K562 (cell line): ENCODE results near the gene HADHA. TPM values are rescaled to one million over a fixed set of nuclear protein-coding genes. Genes with fewer than 3 reads are reported as not detected.

Experiments used
- ATF1 ChIP-seq, 2 experiments: fragments of 450-650 bp in 1 of 2; IDR thresholded peaks; 2 replicates each; pipeline ENCODE4 v1.6.1; 2016; ENCODE audit warnings: missing compliant biosample characterization in 1 of 2, missing genetic modification characterization in 1 of 2
- CHD1 ChIP-seq: fragments of 200-600 bp; sonication (generic); IDR thresholded peaks from one replicate; pipeline ENCODE4 v1.6.1; 2012; ENCODE audit warnings: mild to moderate bottlenecking, moderate library complexity, low read length, inconsistent platforms
- E2F1 ChIP-seq: sonication (generic); formaldehyde crosslinking; IDR thresholded peaks from 2 replicates; pipeline ENCODE4 v1.8.1; 2023; ENCODE audit warnings: mild to moderate bottlenecking, missing genetic modification reagents, moderate library complexity
- GTF2B ChIP-seq: IDR thresholded peaks from 2 replicates; pipeline ENCODE4 v1.6.1; 2011; ENCODE audit not compliant: insufficient read length; ENCODE audit errors: extremely low read depth
- GTF2E2 ChIP-seq: fragments of 200-800 bp; sonication (Bioruptor generic); IDR thresholded peaks from 2 replicates; pipeline ENCODE4 v1.6.1; 2016; ENCODE audit warnings: missing genetic modification characterization, missing compliant biosample characterization
- HNRNPLL ChIP-seq: fragments of 200-400 bp; formaldehyde crosslinking; IDR thresholded peaks from 2 replicates; pipeline ENCODE4 v1.6.1; 2017; ENCODE audit warnings: low read length, low read depth, mild to moderate bottlenecking; ENCODE audit not compliant: poor library complexity, severe bottlenecking
- IRF2 ChIP-seq: sonication (generic); formaldehyde crosslinking; IDR thresholded peaks from 2 replicates; pipeline ENCODE4 v1.8.1; 2022; ENCODE audit warnings: mild to moderate bottlenecking, missing genetic modification reagents
- MLLT1 ChIP-seq, 2 experiments: fragments of 450-650 bp; IDR thresholded peaks; 2 replicates each; pipeline ENCODE4 v1.6.1; 2016
- RBM14 ChIP-seq: fragments of 200-400 bp; formaldehyde crosslinking; IDR thresholded peaks from 2 replicates; pipeline ENCODE4 v1.6.1; 2018; ENCODE audit warnings: low read depth, mild to moderate bottlenecking, low read length, moderate library complexity, borderline replicate concordance; ENCODE audit not compliant: insufficient read depth
- STAT6 ChIP-seq: sonication (generic); formaldehyde crosslinking; IDR thresholded peaks from 2 replicates; pipeline ENCODE4 v1.8.1; 2023; ENCODE audit warnings: mild to moderate bottlenecking, missing genetic modification reagents
- TCF3 ChIP-seq: sonication (generic); formaldehyde crosslinking; IDR thresholded peaks from 2 replicates; pipeline ENCODE4 v1.4.0; 2020; ENCODE audit warnings: mild to moderate bottlenecking, missing genetic modification reagents
- ZBTB7A ChIP-seq: IDR thresholded peaks from 2 replicates; pipeline ENCODE4 v1.6.1; 2011; ENCODE audit warnings: low read depth, mild to moderate bottlenecking, low read length, moderate library complexity, borderline replicate concordance; ENCODE audit not compliant: control insufficient read depth
- ZNF311 ChIP-seq: fragments of 250-450 bp; sonication (Bioruptor Pico); IDR thresholded peaks from 2 replicates; pipeline ENCODE4 v1.4.0; 2020; ENCODE audit warnings: mild to moderate bottlenecking, moderate library complexity
- ZNF696 ChIP-seq: fragments of 250-450 bp; sonication (Bioruptor Pico); conservative IDR thresholded peaks from 2 replicates; pipeline ENCODE4 v1.4.0; 2020; ENCODE audit warnings: mild to moderate bottlenecking, moderate library complexity
- polyA plus RNA-seq, 8 experiments: library from polyadenylated mRNA; depleted of rRNA in 4 of 8; stranded (reverse) in 5 of 8; unstranded in 3 of 8; fragments of >200 nt; fragmentation: Nextera tagmentation in 2 of 8; fragmentation: Illumina TruSeq in 1 of 8; extraction: Ambion mirVana in 2 of 8; extraction: Trizol in 1 of 8; gene quantifications; 2 replicates each; pipeline versions ENCODE4 v1.2.1 to v1.2.3, GENCODE V29; 2011 to 2014; ENCODE audit warnings: inconsistent platforms in 1 of 8, missing spikeins in 1 of 8
- total RNA-seq, 7 experiments: library from RNA; depleted of rRNA in 6 of 7; stranded (reverse); fragments of >200 nt in 6 of 7; fragmentation: Illumina TruSeq in 2 of 7; extraction: Trizol in 2 of 7; gene quantifications; 2 replicates each; pipeline versions ENCODE4 v1.2.1 to v1.2.3, GENCODE V29; 2011 to 2021; ENCODE audit warnings: low replicate concordance in 1 of 7
- TF ChIP-seq, protein P1 (sequence below): sonication (generic); formaldehyde crosslinking; IDR thresholded peaks from 2 replicates; pipeline ENCODE4 v1.8.1; 2023; ENCODE audit warnings: mild to moderate bottlenecking, missing genetic modification reagents
- TF ChIP-seq, protein P2 (sequence below): fragments of 250-450 bp; sonication (Bioruptor Pico); IDR thresholded peaks from 2 replicates; pipeline ENCODE4 v1.8.0; 2022; ENCODE audit warnings: moderate library complexity, mild to moderate bottlenecking, inconsistent platforms

Gene HADHA
- total and polyA plus RNA-seq, 9 of the 15 experiments (the other 6 are each of a cell fraction or from before 2014, with no cell fraction given): 145 to 326 (median 202) TPM

DNA sequence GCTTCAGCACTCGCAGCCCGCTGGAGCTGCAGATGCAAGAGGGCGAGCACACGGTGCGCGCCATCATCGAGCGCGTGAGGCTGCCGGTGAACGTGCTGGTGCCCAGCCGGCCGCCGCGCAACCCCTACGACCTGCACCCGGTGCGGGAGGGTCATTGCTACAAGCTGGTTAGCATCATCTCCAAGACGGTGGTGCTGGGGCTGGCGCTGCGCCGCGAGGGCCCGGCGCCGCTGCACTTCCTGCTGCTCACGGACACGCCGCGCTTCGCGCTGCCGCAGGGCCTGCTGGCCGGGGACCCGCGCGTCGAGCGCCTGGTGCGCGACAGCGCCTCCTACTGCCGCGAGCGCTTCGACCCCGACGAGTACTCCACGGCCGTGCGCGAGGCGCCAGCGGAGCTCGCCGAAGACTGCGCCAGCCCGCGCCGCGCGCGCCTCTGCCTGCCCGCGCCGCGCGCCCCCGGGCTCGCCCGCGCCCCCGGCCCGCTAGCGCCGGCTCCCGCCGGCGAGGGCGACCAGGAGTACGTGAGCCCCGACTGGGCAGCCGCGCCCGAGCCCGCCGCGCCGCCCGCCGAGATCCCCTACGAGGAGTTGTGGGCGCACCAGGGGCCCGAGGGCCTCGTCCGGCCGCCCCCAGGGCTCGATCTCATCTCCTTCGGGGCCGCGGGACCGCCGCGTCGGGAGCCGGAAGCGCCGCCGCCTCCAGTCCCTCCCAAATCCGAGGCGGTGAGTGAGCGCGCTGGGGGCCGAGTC, 59.7 kb downstream of the HADHA start (continued):
- TF ChIP-seq STAT6 (CRISPR knock-in tag) (peak; percentile 91; the same call in 1 of the 2 replicates), TCF3 (CRISPR knock-in tag) (peak; percentile 47), ZNF311 (0 out of 2 replicates have a peak, but pooled peaks have one; percentile 32), E2F1 (CRISPR knock-in tag) (peak; percentile 82; the same call in 1 of the 2 replicates), ZNF696 (CRISPR knock-in tag) (no peak), ATF1 (CRISPR knock-in tag; IDR thresholded peaks at IDR 0.05) (no peak), ATF1 (tag; IDR thresholded peaks at IDR 0.05) (peak; percentile 78), MLLT1 (IDR thresholded peaks at IDR 0.05) (peak in 1 of 2 experiments; percentile 66; a peak in 1 of 4 replicates), CHD1 (peak; percentile 45), IRF2 (CRISPR knock-in tag) (0 out of 2 replicates have a peak, but pooled peaks have one; percentile 73), ZBTB7A (peak; percentile 85), GTF2B (no peak), HNRNPLL (peak; percentile 28), RBM14 (no peak), GTF2E2 (no peak)
- TF ChIP-seq, protein P1, sequence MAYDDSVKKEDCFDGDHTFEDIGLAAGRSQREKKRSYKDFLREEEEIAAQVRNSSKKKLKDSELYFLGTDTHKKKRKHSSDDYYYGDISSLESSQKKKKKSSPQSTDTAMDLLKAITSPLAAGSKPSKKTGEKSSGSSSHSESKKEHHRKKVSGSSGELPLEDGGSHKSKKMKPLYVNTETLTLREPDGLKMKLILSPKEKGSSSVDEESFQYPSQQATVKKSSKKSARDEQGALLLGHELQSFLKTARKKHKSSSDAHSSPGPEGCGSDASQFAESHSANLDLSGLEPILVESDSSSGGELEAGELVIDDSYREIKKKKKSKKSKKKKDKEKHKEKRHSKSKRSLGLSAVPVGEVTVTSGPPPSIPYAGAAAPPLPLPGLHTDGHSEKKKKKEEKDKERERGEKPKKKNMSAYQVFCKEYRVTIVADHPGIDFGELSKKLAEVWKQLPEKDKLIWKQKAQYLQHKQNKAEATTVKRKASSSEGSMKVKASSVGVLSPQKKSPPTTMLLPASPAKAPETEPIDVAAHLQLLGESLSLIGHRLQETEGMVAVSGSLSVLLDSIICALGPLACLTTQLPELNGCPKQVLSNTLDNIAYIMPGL (CRISPR knock-in tag): peak; percentile 87; the same call in 1 of the 2 replicates
- TF ChIP-seq, protein P2, sequence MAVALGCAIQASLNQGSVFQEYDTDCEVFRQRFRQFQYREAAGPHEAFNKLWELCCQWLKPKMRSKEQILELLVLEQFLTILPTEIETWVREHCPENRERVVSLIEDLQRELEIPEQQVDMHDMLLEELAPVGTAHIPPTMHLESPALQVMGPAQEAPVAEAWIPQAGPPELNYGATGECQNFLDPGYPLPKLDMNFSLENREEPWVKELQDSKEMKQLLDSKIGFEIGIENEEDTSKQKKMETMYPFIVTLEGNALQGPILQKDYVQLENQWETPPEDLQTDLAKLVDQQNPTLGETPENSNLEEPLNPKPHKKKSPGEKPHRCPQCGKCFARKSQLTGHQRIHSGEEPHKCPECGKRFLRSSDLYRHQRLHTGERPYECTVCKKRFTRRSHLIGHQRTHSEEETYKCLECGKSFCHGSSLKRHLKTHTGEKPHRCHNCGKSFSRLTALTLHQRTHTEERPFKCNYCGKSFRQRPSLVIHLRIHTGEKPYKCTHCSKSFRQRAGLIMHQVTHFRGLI (CRISPR knock-in tag): 0 out of 2 replicates have a peak, but pooled peaks have one; percentile 38
